Lung (tissue), 12 donors: ENCODE data around the gene CUL4A. TPM values are rescaled to one million over a fixed set of nuclear protein-coding genes. Genes with fewer than 3 reads are reported as not detected.

ENCODE experiments used
- ATAC-seq: fragments of 200-7000 bp; cut with Tn5 transposase; one replicate; pipeline ENCODE4 v1.9.1; 2020; ENCODE audit warnings: moderate number of reproducible peaks; ENCODE audit not compliant: insufficient read depth, low FRiP score
- DNase-seq, 3 donors: peaks; one replicate each; pipeline ENCODE4 v3.0.0-alpha.2; 2013 to 2017
- H3K27ac ChIP-seq, 2 donors: one replicate each; pipeline ENCODE4 v1.5.1; 2013; ENCODE audit warnings: mild to moderate bottlenecking in 2 of 2, moderate library complexity in 2 of 2, control low read depth in 1 of 2, inconsistent platforms in 1 of 2, low read depth in 1 of 2, low read length in 1 of 2
- H3K27me3 ChIP-seq, 3 donors: one replicate each; pipeline ENCODE4 v1.5.1; 2013; ENCODE audit warnings: low read length in 2 of 3; ENCODE audit not compliant: control insufficient read depth in 3 of 3, insufficient read depth in 3 of 3
- H3K36me3 ChIP-seq, 4 donors: one replicate each; pipeline ENCODE4 v1.5.1; 2013; ENCODE audit warnings: low read length in 4 of 4, mild to moderate bottlenecking in 1 of 4, moderate library complexity in 1 of 4; ENCODE audit not compliant: control insufficient read depth in 4 of 4, insufficient read depth in 4 of 4
- H3K4me1 ChIP-seq, 5 donors: one replicate each; pipeline ENCODE4 v1.5.1; 2013; ENCODE audit warnings: low read length in 5 of 5, mild to moderate bottlenecking in 2 of 5, moderate library complexity in 1 of 5; ENCODE audit not compliant: control insufficient read depth in 5 of 5, insufficient read depth in 5 of 5
- H3K4me3 ChIP-seq: one replicate; pipeline ENCODE4 v1.5.1; 2013; ENCODE audit warnings: mild to moderate bottlenecking, control low read depth, moderate library complexity
- H3K9ac ChIP-seq, 2 donors: one replicate each; pipeline ENCODE4 v1.5.1; 2013; ENCODE audit warnings: low read length in 2 of 2, control low read depth in 1 of 2; ENCODE audit not compliant: insufficient read depth in 1 of 2
- H3K9me3 ChIP-seq, 4 donors: one replicate each; pipeline ENCODE4 v1.5.1; 2013; ENCODE audit warnings: low read length in 3 of 4, mild to moderate bottlenecking in 1 of 4, moderate library complexity in 1 of 4; ENCODE audit not compliant: control insufficient read depth in 4 of 4, insufficient read depth in 3 of 4
- whole genome bisulfite sequencing, 2 donors: extraction: QIAGEN DNeasy Blood & Tissue Kit; methylation state at CpG; one replicate each; pipeline ENCODE4 v1.1.7; 2013; 5-methylcytosine and 5-hydroxymethylcytosine counted together
- polyA plus RNA-seq, 2 donors: library from polyadenylated mRNA; stranded (reverse); fragments of 200-250 nt; gene quantifications; one replicate each; pipeline ENCODE4 v1.2.1, GENCODE V29; 2013
- total RNA-seq, 2 donors: library from RNA; depleted of rRNA in 1 of 2; stranded (reverse); fragments of >200 nt in 1 of 2; gene quantifications; one replicate each; pipeline ENCODE4 v1.2.1, GENCODE V29; 2014 to 2021
- TF ChIP-seq, protein P1 (sequence below): IDR thresholded peaks from 2 replicates; pipeline ENCODE4 v1.5.1; 2012; ENCODE audit warnings: mild to moderate bottlenecking; ENCODE audit errors: control extremely low read depth, extremely low read depth
- donor health status: control.
- donor health status: control.
- donor health status: Bipolar disorder and iron deficiency.
- donor health status: healthy.
- donor health status: DM: yes; HTN: yes; CAD: no.

The CUL4A gene
- total and polyA plus RNA-seq, 4 donors = 29.2 to 88.1 (median 57.5) TPM

DNA sequence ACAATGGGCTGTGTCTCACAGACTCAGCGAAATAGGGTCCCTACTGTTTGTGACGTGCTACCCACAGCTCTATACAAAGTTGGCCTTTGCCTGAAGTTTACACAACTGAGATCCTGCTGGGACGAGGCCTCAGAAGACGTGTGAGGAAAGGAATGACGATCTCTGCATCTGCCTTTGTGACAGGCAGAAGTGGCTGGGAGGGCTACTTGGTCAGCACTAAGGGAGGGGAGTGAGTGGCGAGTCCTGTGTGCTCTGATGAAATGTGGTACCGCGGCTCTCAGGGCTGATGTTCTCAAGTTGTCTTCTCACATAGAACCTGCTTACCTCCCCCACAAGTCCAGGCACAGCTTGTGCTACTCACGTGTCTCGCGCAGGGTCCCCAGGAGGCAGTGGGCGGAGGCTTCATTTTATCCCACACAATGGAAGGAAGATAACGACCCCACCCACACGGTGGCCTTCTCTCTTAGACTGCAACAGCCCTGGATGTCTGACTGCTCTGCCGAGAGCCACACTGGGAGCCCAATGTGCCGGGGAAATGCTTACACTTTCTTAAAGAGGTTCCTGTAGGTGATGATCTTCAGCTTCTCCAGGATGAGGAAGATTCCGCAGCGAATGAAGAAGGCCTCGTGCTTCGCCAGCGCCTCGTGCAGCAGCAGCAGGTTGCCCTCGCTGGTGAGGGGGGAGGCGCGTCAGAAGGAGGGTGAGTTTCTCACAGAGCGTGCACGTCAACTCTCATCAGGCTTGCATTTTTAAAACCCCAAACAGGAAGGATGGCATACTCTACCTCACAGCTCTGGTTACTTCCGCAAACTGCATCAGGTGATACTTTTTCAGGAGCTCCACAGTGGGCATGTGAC is 29.8 kb upstream of the CUL4A start:
- Histone ChIP-seq H3K27me3 (no peaks in the 10 kb centered on the region), H3K9ac (no peak overlapping the region), H3K36me3 (peaks cover 12 to 57% (median 41%) of the 10 kb centered on the region in 4 donors), H3K9me3 (no peaks in the 10 kb centered on the region), H3K4me3 (no peak overlapping the region), H3K27ac (peak overlapping the region in 1 of 2 donors; percentile 37), H3K4me1 (peaks cover 0 to 4% (median 0%) of the 10 kb centered on the region in 5 donors)
- DNase-seq (peak in 2 of 3 donors; percentile 12 to 53), ATAC-seq (no peak)
- TF ChIP-seq, protein P1, sequence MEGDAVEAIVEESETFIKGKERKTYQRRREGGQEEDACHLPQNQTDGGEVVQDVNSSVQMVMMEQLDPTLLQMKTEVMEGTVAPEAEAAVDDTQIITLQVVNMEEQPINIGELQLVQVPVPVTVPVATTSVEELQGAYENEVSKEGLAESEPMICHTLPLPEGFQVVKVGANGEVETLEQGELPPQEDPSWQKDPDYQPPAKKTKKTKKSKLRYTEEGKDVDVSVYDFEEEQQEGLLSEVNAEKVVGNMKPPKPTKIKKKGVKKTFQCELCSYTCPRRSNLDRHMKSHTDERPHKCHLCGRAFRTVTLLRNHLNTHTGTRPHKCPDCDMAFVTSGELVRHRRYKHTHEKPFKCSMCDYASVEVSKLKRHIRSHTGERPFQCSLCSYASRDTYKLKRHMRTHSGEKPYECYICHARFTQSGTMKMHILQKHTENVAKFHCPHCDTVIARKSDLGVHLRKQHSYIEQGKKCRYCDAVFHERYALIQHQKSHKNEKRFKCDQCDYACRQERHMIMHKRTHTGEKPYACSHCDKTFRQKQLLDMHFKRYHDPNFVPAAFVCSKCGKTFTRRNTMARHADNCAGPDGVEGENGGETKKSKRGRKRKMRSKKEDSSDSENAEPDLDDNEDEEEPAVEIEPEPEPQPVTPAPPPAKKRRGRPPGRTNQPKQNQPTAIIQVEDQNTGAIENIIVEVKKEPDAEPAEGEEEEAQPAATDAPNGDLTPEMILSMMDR = no peak
- WGBS, 2 donors = 80 to 85% methylated on average over 28 of the region's 28 CpGs

DNA sequence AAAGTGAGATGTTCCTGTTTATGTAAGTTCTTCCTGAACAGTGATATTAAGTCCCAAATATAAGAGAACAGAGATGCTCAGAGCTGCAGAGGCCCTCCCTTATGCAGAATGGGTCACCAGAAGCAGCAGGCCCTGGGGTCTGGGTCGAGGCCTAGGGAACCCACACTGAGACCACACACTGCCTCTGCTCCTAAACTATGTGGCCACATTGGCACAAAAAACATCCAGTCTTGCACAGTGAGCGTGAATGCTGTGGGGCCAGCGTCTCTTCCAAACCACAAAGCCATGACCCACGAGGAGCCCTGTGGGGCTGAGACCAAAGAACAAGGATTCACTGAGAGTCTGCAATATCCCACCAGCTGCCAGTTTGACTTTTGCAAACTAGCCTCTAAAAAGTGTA is 27.4 kb upstream of the CUL4A start:
- 86 to 91% methylated on average over 4 of the region's 4 CpGs for WGBS, 2 donors
- H3K36me3 ChIP-seq = peaks cover 9 to 49% (median 29%) of the 10 kb centered on the region in 4 donors

DNA sequence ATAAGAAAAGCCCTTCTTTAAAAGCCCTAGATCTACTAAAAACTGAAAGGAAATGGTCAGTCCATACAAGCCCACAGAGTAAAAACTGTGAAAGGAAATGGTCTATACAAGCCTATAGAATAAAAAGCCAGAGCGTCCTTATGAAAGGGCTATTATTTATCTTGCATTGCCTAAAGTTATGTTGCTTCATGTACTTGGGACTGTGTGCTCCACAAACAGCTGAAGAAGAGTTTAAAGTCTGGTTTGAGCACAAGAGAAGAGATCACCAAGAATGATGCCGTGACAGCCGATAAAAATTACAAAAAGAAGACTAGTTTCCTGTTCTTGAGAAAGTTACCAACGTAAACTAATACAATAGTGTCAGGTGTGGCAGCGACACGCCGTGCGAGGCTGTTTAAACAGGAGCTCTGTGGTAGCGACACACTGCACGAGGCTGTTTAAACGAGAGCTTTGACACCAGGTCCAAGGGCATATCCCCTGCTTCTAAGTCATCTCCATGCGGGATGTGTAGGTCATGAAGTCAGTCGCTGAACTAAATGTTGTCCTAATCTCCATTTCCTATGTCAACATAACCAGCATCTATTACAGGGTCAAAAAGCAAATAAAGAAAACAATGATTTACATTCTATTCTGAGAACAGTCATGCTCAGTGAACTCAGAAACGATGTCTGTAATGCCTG is 25.8 kb upstream of the CUL4A start:
- DNase-seq (no peak), ATAC-seq (no peak)
- Histone ChIP-seq H3K27ac (no peak overlapping the region), H3K36me3 (peaks cover 12 to 52% (median 34%) of the 10 kb centered on the region in 4 donors), H3K9ac (no peak overlapping the region), H3K27me3 (no peaks in the 10 kb centered on the region), H3K9me3 (no peaks in the 10 kb centered on the region), H3K4me1 (peaks cover 0 to 4% (median 0%) of the 10 kb centered on the region in 5 donors), H3K4me3 (no peak overlapping the region)
- 89 to 92% methylated on average over 14 of the region's 14 CpGs for WGBS, 2 donors
- TF ChIP-seq, protein P1 = no peak

More for the DNA sequence above, 27.4 kb upstream of the CUL4A start:
- H3K4me1 ChIP-seq = peaks cover 0 to 4% (median 0%) of the 10 kb centered on the region in 5 donors
- no peaks in the 10 kb centered on the region for H3K27me3 ChIP-seq
- TF ChIP-seq, protein P1 = no peak
- no peak overlapping the region for H3K4me3 ChIP-seq
- DNase-seq (no peak), ATAC-seq (no peak)
- no peak overlapping the region for H3K9ac ChIP-seq
- no peaks in the 10 kb centered on the region for H3K9me3 ChIP-seq
- no peak overlapping the region for H3K27ac ChIP-seq
